ENCODE measurements around the gene CFAP77.

DNA sequence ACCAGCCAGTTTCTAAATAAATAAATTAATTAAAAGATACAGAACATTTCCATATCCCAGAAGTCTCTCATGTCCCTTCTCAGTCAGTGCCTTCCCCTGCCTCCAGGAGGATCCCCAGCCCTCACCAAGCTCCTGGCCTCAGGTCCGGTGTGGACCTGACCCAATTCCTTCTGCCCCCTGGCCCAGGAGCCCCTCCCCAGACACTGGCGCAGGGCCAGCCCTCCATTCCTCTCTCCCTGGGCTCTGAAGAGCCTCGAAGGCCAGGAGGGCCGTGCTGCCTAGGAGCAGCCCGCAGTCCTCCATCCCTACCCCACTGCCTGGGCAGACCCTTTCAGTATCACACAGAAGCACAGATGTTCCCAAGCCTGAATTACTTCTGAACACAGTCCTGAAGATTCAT lies 110.6 kb downstream of the CFAP77 start:
- TF ChIP-seq POLR2AphosphoS5 (IDR thresholded peaks at IDR 0.05) (no peak), POLR2A (IDR thresholded peaks at IDR 0.05) (no peak), EP300 (IDR thresholded peaks at IDR 0.05) (no peak)
